ENCODE data around the gene TSBP1. TPM values are rescaled to one million over a fixed set of nuclear protein-coding genes. Genes with fewer than 3 reads are reported as not detected.
"Not testable (repeated sequence)": the region's sequence is repeated elsewhere in the genome, so short reads cannot be mapped to it uniquely, and the experiment has no call there.

The TSBP1 gene
- total RNA-seq, 1 donor from 2014 or later, result not detected

GRCh38 chr6:32382757-32383420, 11.2 kb upstream of the TSBP1 start:
- ATAC-seq (ENCODE audit: poor library complexity) (no peak), DNase-seq (no peak)
- intact Hi-C loops (cut with DNase I), result no loop called here

DNA sequence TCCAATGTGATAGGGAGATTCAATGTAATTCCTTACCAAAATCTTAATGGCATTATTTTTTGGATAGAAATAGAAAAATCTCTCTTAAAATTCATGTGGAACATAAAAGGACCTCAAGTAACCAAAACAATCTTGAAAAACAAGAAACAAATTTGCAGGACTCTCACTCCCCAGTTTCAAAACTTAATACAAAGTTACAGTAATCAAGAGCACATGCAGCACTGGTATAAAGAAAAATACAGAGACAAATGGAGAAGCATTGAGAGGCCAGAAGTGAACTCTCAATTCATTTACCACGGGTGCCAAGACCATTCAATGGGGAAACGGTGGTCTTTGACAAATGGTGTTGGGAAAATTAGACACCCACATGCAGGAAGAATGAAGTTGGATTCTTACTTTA, 7.8 kb upstream of the TSBP1 start:
- no peak for DNase-seq

DNA sequence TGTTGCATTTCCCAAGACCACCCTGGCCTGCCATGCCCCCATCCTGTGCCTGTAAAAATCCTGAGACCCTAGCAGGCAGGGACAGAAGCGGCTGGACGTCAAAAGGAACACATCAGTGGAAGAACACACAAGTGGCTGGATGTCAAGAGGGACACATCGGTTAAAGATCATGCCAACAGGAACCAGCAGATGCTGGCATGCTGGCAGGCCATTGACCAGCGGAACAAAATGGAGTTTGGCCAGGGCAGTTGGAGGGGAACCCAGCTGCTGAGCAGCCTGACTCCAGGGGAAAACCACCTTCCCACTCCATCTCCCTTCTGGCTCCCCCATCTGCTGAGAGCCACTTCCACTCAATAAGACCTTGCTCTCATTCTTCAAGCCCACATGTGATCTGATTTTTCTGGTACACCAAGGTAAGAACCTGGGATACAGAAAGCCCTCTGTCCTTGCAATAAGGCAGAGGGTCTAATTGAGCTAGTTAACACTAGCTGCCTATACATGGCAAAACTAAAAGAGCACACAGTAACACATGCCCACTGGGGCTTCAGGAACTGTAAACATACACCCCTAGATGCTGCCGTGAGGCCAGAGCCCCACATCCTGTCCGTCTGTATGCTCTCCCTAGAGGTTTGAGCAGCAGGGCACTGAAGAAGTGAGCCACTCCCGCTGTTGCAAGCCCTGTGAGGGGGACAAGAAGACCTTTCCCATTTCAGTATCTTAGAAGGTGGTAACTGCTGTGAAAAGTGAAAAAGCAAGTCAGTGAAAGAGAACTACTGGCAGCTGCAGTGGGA, 4.2 kb upstream of the TSBP1 start:
- ATAC-seq (ENCODE audit: poor library complexity), result no peak
- intact Hi-C loops (cut with DNase I), result no loop called here
- no peak for DNase-seq

More for the DNA sequence above, 7.8 kb upstream of the TSBP1 start:
- ATAC-seq (ENCODE audit: poor library complexity), result no peak
- intact Hi-C loops (cut with DNase I), result no loop called here

DNA sequence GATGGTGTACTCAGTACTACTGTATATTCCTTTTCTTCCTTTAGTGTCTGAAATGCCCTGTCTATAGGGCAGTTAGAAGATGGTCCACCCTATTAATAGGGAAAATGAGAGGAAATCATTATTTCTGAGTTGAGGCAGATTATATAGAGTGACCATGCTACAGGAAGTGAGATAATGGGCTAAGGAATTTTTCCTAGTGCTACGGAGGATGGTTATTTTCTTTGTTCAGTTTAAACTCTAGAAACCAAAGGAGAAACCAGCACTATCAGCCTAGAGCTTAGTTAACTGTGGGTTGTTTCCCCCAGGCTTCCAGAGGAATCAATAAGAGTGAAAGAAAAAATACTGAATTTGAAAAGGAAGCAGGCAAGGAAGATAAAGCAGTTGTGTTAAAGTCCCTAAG, 474 bp downstream of the TSBP1 start:
- DNase-seq, result no peak
- intact Hi-C loops (cut with DNase I), result no loop called here
- ATAC-seq (ENCODE audit: poor library complexity), result no peak

DNA sequence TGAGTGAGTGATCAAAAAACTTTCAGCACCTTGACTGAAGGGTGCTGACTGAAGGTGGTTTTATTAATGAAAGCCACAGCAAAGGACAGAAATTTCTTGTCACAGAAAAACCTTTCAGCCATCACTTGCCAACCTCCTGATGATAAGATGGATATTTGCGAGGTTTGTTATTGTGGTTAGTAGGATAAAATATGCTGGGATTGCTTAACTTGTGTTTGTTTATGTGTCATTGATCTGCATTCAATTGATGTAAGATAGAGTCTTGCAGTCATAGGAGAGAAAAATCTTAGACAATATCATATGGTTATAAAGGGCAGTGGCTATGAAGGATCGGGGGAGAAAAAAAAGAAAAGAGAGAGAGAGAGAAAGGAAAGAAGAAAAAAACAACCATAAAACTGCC, 1.2 kb downstream of the TSBP1 start:
- intact Hi-C loops (cut with DNase I), result no loop called here
- DNase-seq, result no peak
- ATAC-seq (ENCODE audit: poor library complexity), result no peak

GRCh38 chr6:32369660-32370059, 2.0 kb downstream of the TSBP1 start:
- intact Hi-C loops (cut with DNase I), result no loop called here
- ATAC-seq (ENCODE audit: poor library complexity), result no peak
- DNase-seq, result no peak

GRCh38 chr6:32367644-32368043, 4.1 kb downstream of the TSBP1 start:
- ATAC-seq (ENCODE audit: poor library complexity) (no peak), DNase-seq (no peak)
- intact Hi-C loops (cut with DNase I), result no loop called here

DNA sequence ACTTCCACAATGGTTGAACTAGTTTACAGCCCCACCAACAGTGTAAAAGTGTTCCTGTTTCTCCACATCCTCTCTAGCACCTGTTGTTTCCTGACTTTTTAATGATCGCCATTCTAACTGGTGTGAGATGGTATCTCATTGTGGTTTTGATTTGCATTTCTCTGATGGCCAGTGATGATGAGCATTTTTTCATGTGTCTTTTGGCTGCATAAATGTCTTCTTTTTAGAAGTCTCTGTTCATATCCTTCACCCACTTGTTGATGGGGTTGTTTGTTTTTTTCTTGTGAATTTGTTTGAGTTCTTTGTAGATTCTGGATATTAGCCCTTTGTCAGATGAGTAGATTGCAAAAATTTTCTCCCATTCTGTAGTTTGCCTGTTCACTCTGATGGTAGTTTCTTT, 12.5 kb downstream of the TSBP1 start:
- DNase-seq; ATAC-seq (ENCODE audit: poor library complexity); intact Hi-C loops (cut with DNase I): not testable (repeated sequence)

DNA sequence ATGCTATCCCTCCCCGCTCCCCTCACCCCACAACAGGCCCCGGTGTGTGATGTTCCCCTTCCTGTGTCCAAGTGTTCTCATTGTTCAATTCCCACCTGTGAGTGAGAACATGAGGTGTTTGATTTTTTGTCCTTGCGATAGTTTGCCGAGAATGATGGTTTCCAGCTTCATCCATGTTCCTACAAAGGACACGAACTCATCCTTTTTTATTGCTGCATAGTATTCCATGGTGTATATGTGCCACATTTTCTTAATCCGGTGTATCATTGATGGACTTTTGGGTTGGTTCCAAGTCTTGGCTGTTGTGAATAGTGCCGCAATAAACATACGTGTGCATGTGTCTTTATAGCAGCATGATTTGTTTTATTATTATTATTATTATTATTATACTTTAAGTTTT, 13.2 kb downstream of the TSBP1 start:
- DNase-seq; ATAC-seq (ENCODE audit: poor library complexity); intact Hi-C loops (cut with DNase I): not testable (repeated sequence)

- ATAC-seq (ENCODE audit: poor library complexity) (no peak), DNase-seq (no peak)
- intact Hi-C loops (cut with DNase I), result no loop called here
Observed at GRCh38 chr6:32355018-32355417, 16.7 kb downstream of the TSBP1 start.

DNA sequence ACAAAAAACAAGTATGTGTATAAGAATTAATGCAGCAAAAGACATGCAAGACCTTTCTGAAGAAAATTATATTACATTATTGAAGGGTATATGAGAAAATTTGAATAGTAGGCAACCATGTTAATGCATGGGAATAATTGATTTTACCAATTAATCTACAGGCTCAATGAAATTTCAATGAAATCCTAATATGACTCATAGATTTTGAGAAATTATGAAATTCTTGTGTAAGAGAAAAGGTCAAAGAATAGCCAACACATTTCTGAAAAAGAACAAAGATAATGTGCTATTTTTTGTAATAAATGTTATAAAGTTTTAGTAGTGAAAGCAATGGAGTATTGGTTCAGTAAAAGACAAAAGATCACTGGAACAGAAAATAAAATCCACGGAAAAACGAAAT, 18.4 kb downstream of the TSBP1 start:
- no peak for ATAC-seq (ENCODE audit: poor library complexity)
- intact Hi-C loops (cut with DNase I), result no loop called here
- no peak for DNase-seq

DNA sequence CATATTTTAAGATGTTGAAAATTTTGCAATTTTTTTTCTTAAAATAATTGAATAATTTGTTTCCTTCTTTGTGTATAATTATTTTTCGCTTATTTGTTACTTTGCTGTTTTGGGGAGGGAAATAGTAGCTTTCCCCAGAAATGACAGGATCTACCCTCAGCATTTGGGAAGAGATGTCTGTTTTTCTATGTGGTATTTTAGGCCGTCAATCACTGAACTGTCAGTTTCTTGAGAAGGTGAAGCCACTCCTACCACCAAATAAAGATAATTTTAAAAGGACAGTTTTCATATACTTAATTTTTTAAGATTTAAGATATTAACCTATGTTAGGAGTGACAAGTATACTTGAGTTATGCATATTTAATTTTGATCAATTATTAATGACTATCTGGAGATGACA, 31.5 kb downstream of the TSBP1 start:
- intact Hi-C loops (cut with DNase I), result no loop called here
- no peak for DNase-seq
- no peak for ATAC-seq (ENCODE audit: poor library complexity)

- DNase-seq (no peak), ATAC-seq (ENCODE audit: poor library complexity) (peak; percentile 52)
- intact Hi-C loops (cut with DNase I), result no loop called here
Observed at GRCh38 chr6:32337186-32337805, 34.4 kb downstream of the TSBP1 start.

- DNase-seq (no peak), ATAC-seq (ENCODE audit: poor library complexity) (no peak)
- intact Hi-C loops (cut with DNase I), result no loop called here
Observed at GRCh38 chr6:32332433-32332832, 39.3 kb downstream of the TSBP1 start.

DNA sequence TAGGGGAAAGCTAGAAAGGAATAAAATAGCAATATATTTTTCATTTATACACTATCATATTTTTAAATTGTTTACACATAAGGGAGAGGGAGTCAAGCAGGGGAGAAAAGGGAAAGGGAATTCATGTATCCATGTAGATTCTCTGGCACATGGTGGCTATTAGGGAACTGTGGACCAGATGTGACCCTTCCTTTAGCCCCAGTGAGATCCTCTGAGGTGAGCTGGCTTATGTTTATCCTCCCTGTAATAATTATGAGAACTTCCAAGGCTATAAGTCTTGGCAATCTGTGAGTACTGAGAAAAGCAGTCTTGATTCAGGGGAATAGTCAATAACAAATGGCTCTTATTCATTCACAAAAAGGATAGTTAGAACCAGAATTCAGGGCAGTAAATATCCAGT, 42.6 kb downstream of the TSBP1 start:
- intact Hi-C loops (cut with DNase I), result no loop called here
- no peak for ATAC-seq (ENCODE audit: poor library complexity)
- no peak for DNase-seq

DNA sequence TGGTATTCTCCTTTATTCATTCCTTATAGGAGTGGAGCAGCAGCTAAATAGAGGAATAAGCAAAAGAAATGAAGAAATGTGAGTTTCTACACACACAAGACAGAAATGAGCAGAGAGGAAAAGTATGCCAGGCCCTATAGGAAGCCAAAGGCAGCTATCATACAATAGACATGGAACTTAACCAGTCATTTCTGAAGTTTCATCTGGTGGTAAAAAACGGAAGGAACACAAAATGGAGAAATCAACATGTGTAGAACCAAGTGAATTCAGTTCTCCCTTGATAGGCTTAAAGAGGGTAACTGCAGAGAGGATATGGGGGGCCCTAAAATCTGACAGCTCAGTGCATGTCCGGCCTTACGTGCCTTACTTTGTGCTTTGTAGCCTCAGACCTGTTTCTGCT, 44.6 kb downstream of the TSBP1 start:
- DNase-seq (no peak), ATAC-seq (ENCODE audit: poor library complexity) (no peak)
- intact Hi-C loops (cut with DNase I), result no loop called here

GRCh38 chr6:32318501-32318900, 53.2 kb downstream of the TSBP1 start:
- DNase-seq (no peak), ATAC-seq (ENCODE audit: poor library complexity) (no peak)
- intact Hi-C loops (cut with DNase I), result no loop called here

DNA sequence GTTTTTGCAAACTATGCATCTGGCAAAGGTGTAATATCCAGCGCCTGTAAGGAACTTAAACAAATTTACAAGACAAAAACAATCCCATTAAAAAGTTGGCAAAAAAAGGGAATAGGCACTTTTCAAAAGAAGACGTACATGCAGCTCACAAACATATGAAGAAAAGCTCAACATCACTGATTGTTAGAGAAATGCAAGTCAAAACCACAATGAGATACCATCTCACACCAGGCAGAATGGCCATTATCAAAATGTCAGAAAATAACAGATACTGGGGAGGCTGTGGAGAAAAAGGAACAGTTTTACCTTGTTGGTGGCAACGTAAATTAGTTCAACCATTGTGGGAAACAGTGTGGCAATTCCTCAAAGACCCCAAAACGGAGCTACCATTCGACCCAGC, 54.2 kb downstream of the TSBP1 start:
- ATAC-seq (ENCODE audit: poor library complexity), result no peak
- intact Hi-C loops (cut with DNase I), result no loop called here
- DNase-seq, result no peak

GRCh38 chr6:32313964-32314363, 57.7 kb downstream of the TSBP1 start:
- DNase-seq (no peak), ATAC-seq (ENCODE audit: poor library complexity) (no peak)
- intact Hi-C loops (cut with DNase I), result no loop called here
